Natural killer cell treated with Interleukin-12 subunit alpha and Interleukin-12 subunit beta and Interleukin-15 and Interleukin-18, amount 100 ng/mL, for 72 hours (primary cell): Measurements from ENCODE around the gene NRBF2. TPM values are rescaled to one million over a fixed set of nuclear protein-coding genes. Genes with fewer than 3 reads are reported as not detected.

Experiments
- ATAC-seq, 2 donors: fragments of 150-1000 bp; cut with Tn5 transposase in 1 of 2; sonication (Bioruptor Pico), chemical (Tn5 transposase) in 1 of 2; 2 replicates each; pipeline ENCODE4 v1.10.0; 2021
- DNase-seq: peaks from one replicate; pipeline ENCODE4 v3.0.0; 2022; ENCODE audit warnings: low spot score
- H3K27ac Mint-ChIP-seq, 2 donors: 1 replicate in 1 of 2; 2 replicates in 1 of 2; pipeline ENCODE4 v1.8.0; 2022; ENCODE audit warnings: mixed read lengths in 2 of 2, mild to moderate bottlenecking in 1 of 2, moderate library complexity in 1 of 2
- H3K27me3 Mint-ChIP-seq, 2 donors: 1 replicate in 1 of 2; 2 replicates in 1 of 2; pipeline ENCODE4 v1.8.0; 2022; ENCODE audit warnings: mixed read lengths in 2 of 2
- H3K36me3 Mint-ChIP-seq: one replicate; pipeline ENCODE4 v1.8.0; 2022; ENCODE audit warnings: mixed read lengths
- H3K4me1 Mint-ChIP-seq, 2 donors: 1 replicate in 1 of 2; 2 replicates in 1 of 2; pipeline ENCODE4 v1.8.0; 2022; ENCODE audit warnings: low read depth in 2 of 2, mixed read lengths in 2 of 2, mild to moderate bottlenecking in 1 of 2
- H3K4me3 Mint-ChIP-seq: one replicate; pipeline ENCODE4 v1.8.0; 2022; ENCODE audit warnings: mixed read lengths
- H3K9me3 Mint-ChIP-seq: 2 replicates; pipeline ENCODE4 v1.8.0; 2022; ENCODE audit warnings: mixed read lengths
- total RNA-seq, 2 donors: library from RNA; stranded (reverse); gene quantifications; one replicate each; pipeline ENCODE4 v1.2.3, GENCODE V29; 2022

Gene NRBF2
- total RNA-seq, 2 donors from 2014 or later: 20.7 to 32.8 TPM

DNA sequence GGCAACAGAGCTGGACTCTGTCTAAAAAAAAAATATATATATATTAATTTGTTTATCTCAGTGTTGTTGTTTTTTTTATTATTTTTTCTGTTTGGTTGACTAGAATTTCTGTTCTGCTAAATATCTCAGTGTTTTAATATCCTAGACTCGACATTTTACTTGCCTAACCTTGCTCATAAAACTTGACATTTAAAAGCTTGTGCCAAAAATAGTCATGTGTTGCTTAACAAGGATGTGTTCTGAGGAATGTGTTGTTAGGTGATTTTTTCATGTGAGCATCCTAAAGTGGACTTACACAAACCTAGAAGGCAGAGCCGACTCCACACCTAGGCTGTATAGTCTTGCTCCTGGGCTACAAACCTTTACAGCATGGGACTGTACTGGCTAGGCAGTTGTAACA is 23.1 kb downstream of the NRBF2 start:
- no peak overlapping the region for H3K27ac Mint-ChIP-seq
- H3K27me3 Mint-ChIP-seq: no peaks in the 10 kb centered on the region
- ATAC-seq (no peak), DNase-seq (no peak)
- H3K4me3 Mint-ChIP-seq: no peak overlapping the region
- H3K9me3 Mint-ChIP-seq: no peaks in the 10 kb centered on the region
- peaks cover 14 to 19% of the 10 kb centered on the region in 2 donors for H3K4me1 Mint-ChIP-seq
- H3K36me3 Mint-ChIP-seq: peaks cover 8% of the 10 kb centered on the region

DNA sequence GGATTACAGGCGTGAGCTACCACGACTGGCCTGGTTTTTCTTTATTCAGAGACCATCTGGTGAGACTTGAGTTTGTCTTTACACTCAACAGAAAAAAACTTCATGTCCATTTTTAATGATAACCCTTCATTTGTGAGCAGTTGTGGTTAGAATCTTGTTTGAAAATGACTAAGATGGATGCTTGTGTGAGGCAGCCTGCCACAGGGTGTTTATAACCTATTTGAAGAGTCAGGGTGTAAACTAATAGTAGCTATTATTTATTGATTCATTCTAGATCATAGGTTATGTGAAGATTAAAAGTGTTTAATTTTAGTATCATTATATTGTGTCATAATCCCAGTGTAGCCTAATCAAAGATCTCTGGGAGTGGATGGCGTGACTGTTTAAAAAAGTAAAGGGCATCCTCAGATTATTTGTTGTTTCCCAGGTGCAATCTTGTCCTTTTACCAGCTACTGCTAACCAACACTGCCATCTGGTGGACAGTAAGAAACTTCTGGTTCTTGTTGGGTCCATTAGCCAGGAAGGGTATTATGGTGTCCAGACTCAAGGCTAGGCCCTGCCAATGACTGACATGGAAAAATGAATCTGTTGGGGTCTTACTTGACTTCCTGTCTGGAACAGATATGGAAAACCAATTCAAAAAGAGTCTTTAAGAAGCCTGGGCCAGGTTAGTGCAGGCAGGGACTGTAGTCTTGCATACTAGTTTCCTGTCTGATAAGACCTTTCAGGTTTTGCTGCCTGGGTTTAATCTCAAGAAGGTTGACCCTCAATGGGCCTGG is 24.9 kb downstream of the NRBF2 start:
- no peak for DNase-seq
- Mint-ChIP-seq H3K36me3 (peaks cover 8% of the 10 kb centered on the region), H3K4me1 (peaks cover 18 to 25% of the 10 kb centered on the region in 2 donors), H3K9me3 (no peaks in the 10 kb centered on the region), H3K27ac (no peak overlapping the region), H3K27me3 (no peaks in the 10 kb centered on the region), H3K4me3 (no peak overlapping the region)
- ATAC-seq: peak; percentile 58 to 69

DNA sequence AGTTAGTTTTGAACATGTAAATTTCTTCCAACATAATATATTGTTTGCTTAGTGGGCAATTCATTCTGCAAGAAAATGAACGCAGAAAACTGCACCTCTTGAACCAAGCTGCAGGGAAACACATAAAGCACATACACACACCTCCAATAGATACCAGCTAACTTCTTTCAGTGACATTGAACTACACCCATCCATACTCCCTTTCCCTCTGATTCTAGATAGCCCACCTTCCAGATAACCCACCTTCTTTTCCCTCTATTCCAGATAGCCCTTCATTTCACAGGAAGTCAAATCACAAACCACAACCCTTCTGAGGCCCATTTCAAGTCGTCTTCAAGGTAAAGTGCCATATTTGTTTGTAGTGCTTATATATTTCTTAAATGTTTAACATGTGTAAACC is 28.5 kb downstream of the NRBF2 start:
- Mint-ChIP-seq H3K36me3 (no peaks in the 10 kb centered on the region), H3K27ac (no peak overlapping the region), H3K27me3 (no peaks in the 10 kb centered on the region), H3K4me1 (peaks cover 14 to 20% of the 10 kb centered on the region in 2 donors), H3K9me3 (no peaks in the 10 kb centered on the region), H3K4me3 (no peak overlapping the region)
- ATAC-seq (no peak), DNase-seq (no peak)

DNA sequence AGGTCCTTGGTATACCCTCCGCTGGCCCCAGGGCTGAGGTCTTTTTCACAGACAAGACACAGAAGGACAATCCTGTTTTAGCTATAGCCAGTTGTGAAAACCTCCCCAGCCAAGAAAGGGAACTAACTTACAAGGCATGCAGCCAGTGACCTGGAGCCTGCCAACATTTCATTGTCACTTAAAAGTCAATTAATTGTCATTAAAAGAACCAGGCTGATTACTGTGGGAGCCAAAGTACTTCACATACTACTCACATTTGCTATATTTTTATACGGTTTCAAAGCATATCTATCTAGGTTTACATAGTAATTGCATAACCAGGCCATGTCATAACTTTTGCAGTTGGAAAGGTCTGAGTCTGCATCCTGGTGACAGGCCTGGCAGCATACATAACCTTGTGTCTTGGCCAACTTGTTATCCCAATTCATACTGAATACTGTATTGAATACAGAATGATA is 31.1 kb downstream of the NRBF2 start:
- Mint-ChIP-seq H3K4me1 (peaks cover 8 to 18% of the 10 kb centered on the region in 2 donors), H3K27ac (no peak overlapping the region), H3K27me3 (no peaks in the 10 kb centered on the region), H3K4me3 (no peak overlapping the region), H3K36me3 (peaks cover 4% of the 10 kb centered on the region), H3K9me3 (no peaks in the 10 kb centered on the region)
- ATAC-seq: no peak
- DNase-seq: no peak

DNA sequence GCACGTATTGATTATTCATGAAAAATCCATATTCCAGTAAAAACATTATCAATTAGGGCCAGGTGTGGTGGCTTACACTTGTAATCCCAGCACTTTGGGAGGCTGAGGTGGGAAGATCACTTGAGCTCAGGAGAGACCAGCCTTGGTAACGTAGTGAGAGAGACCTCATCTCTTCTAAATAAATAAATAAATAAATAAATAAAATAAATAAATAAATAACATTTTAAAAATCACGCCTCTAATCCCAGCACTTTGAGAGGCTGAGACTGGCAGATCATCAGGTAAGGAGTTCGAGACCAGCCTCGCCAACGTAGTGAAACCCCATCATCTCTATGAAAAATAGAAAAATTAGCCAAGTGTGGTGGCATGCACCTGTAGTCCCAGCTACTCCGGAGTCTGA is 32.1 kb downstream of the NRBF2 start:
- ATAC-seq (no peak), DNase-seq (no peak)
- H3K36me3 Mint-ChIP-seq: peaks cover 10% of the 10 kb centered on the region
- H3K27ac Mint-ChIP-seq: no peak overlapping the region
- peaks cover 12 to 24% of the 10 kb centered on the region in 2 donors for H3K4me1 Mint-ChIP-seq
- no peak overlapping the region for H3K4me3 Mint-ChIP-seq
- no peaks in the 10 kb centered on the region for H3K27me3 Mint-ChIP-seq
- H3K9me3 Mint-ChIP-seq: no peaks in the 10 kb centered on the region

DNA sequence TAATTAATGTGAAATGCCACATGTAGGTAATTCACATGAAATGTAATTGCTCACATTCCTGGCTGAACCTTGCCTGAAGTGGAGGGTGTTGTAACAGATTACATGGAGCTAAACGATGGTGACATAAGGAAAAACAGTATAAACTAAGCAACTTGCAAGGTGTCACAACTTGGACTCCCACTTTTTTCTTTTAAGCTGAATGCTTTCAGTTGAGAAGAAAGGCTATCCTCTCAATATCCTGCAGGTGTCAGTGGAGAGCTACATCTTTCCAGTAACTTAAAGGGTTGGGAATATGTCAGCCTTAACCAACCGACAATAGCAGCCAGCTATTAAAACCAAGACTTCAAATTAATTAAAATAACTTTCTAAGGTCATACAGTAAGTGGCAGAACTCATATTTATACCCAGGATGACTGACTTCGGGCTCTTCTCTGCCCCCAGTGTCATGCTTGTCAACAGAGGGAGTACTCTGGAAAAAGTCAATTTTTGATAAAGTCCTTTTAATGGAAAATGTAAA is 33.7 kb downstream of the NRBF2 start:
- H3K27me3 Mint-ChIP-seq: no peaks in the 10 kb centered on the region
- H3K9me3 Mint-ChIP-seq: no peaks in the 10 kb centered on the region
- no peak overlapping the region for H3K27ac Mint-ChIP-seq
- peaks cover 21 to 33% of the 10 kb centered on the region in 2 donors for H3K4me1 Mint-ChIP-seq
- H3K36me3 Mint-ChIP-seq: peaks cover 15% of the 10 kb centered on the region
- H3K4me3 Mint-ChIP-seq: no peak overlapping the region
- no peak for DNase-seq
- peak; percentile 70 to 72 for ATAC-seq

DNA sequence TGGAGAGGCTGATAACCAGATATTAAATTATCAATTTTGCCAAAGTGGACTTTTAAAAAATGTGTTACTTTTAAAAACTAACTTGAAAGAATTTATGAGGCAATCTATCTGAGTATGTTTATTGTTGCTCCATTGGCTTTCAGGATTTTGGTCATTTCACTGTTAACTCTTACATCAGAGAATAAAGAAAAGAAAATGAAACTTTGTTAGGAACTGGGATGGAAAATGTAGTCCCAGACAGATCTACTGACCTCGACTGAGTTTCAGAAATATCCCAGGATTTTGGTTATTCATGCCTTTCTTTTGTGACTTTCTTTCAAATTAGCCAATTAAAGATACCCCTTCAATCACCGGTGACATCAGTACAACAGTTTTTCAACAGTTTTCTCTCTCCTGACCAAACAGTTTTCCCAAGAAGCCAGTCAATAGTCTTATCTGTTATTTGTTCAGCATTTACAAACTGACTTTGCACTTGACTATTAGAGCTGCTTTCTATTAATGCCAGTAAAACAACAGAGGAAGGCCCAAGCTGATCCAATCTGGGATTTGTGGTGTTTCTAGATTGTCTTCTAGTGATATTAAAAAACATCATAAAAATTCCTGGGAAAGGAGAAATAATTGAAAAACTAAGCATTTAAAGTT is 35.8 kb downstream of the NRBF2 start:
- peaks cover 38 to 53% of the 10 kb centered on the region in 2 donors for H3K4me1 Mint-ChIP-seq
- H3K27ac Mint-ChIP-seq: peak overlapping the region; percentile 82 to 89
- H3K4me3 Mint-ChIP-seq: no peak overlapping the region
- ATAC-seq: no peak
- no peak for DNase-seq
- H3K27me3 Mint-ChIP-seq: no peaks in the 10 kb centered on the region
- H3K9me3 Mint-ChIP-seq: peaks cover 3% of the 10 kb centered on the region
- peaks cover 24% of the 10 kb centered on the region for H3K36me3 Mint-ChIP-seq

DNA sequence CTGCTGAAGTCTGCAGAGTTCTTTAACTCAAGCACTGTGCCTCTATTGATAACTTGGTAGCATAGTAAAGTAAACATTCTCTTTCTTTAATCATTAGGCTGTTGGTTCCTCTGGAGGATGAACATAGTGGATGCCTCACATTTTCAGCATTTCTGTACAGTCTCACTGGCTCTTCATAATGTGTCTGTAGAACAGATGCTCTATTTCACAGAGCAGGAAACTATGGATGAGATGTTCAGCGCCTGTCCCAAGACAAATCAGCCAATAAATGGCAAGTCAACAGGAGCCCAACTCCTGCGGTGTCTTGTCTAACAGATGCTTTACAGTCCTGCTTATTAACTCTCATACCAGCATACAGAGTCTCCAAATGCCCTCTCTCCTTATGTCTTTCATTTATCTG is 36.5 kb downstream of the NRBF2 start:
- Mint-ChIP-seq H3K27me3 (no peaks in the 10 kb centered on the region), H3K36me3 (peaks cover 29% of the 10 kb centered on the region), H3K9me3 (peaks cover 3% of the 10 kb centered on the region), H3K4me3 (no peak overlapping the region), H3K4me1 (peaks cover 44 to 59% of the 10 kb centered on the region in 2 donors), H3K27ac (peak overlapping the region; percentile 89 to 93)
- ATAC-seq (no peak), DNase-seq (no peak)

DNA sequence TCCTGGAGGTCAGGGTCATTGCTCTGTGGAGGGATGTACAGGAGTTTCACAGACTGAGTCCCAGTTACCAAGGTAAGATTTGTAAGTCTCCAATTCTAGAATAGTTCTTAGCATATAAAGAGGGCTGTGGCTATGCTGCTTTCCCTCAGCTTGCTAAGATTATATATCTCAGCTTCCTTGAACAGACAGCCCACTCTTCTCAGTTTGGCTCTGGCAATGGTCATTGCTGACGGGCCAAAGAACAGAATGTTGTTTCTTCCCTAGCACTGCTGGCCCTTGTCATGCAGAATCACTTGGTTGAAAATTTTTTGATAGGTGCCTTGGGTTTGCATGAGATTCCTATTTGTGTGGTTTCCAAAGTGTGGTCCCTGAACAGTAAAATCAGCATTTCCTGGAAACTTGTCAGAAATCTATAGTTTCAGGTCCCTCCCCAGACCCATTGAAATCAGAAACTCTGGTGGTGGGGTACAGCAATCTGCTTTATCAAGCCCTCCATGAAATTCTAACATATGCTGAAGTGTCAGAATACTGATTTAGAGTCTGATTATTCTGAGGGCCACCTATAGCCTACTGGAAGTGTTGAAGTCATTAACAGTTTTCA is 38.2 kb downstream of the NRBF2 start:
- ATAC-seq (peak in 1 of 2 donors; percentile 7), DNase-seq (no peak)
- peak overlapping the region; percentile 52 for H3K4me3 Mint-ChIP-seq
- H3K4me1 Mint-ChIP-seq: peaks cover 44 to 59% of the 10 kb centered on the region in 2 donors
- peaks cover 29% of the 10 kb centered on the region for H3K36me3 Mint-ChIP-seq
- peaks cover 3% of the 10 kb centered on the region for H3K9me3 Mint-ChIP-seq
- no peaks in the 10 kb centered on the region for H3K27me3 Mint-ChIP-seq
- H3K27ac Mint-ChIP-seq: peak overlapping the region; percentile 89 to 93

DNA sequence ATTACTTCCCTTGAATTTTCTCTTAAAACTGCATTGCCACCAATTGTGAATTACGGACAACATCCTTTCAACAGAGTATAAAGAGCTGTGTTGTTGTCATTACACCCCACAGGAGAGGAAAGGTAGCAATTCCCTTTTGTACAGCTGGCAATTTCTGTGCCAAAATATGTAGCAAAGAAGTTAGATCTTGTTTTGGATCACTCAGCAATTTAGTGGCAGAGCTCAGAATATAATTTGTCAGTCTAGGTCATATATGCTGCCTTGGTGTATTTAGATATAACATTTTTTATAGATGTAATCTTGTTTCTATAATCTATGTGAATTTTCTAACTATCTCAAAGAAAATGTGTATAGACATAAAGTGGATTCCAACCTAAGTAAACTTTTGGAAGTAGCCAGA is 38.8 kb downstream of the NRBF2 start:
- ATAC-seq (no peak), DNase-seq (no peak)
- Mint-ChIP-seq H3K4me3 (peak overlapping the region; percentile 52), H3K27ac (peak overlapping the region; percentile 89 to 93), H3K36me3 (peaks cover 29% of the 10 kb centered on the region), H3K9me3 (peaks cover 3% of the 10 kb centered on the region), H3K4me1 (peaks cover 44 to 59% of the 10 kb centered on the region in 2 donors), H3K27me3 (no peaks in the 10 kb centered on the region)

DNA sequence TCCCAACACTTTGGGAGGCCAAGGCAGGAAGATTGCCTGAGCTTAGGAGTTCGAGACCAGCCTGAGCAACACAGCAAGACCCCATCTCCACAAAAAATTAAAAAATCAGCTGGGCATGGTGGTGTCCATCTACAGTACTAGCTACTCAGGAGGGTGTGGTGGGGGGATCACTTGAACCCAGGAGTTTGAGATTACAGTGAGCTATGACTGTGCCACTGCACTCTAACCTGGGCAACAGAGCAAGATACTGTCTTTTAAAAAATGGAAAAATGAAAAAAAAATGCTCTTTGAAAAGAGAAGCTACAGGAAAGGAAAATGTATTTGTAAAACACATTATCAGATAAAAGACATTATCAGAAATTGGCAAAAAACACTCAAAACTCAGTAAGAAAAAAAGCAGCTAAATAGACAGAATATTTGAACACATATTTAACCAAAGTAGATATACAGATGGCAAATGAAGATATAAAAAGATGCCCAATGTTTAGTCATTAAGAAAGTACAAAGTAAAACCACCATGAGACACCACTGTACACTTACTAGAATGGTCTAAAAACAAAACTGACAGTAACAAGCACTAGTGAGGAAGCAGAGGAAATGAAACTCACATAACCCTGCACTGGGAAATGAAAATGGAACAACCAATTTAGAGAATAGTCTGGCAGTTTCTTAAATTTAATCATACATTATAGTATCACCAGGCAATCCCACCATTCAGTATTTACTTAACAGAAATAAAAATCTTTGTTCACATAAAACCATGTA is 40.5 kb downstream of the NRBF2 start:
- Mint-ChIP-seq H3K4me1 (peaks cover 44 to 52% of the 10 kb centered on the region in 2 donors), H3K4me3 (peak overlapping the region; percentile 69)
- ATAC-seq: peak; percentile 96 to 99

DNA sequence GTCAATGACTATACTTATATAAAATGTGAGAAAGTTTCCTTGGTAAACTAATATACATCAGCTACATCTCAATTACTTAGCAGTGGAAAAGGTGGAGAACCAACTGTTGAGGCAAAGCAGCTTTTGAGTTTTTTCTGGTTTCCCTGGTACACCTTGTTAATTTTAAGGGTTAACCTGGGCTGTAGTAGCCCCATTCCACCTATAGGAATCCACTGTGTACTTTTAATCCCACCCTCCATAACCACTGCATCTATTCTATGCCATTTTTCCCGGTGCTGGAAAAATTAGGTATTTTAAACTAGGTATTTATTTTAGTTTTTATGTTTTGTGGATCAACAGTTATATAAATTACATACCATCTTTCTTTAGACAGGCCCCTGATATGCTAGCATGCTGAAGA is 42.4 kb downstream of the NRBF2 start:
- no peak for DNase-seq
- Mint-ChIP-seq H3K27me3 (no peaks in the 10 kb centered on the region), H3K36me3 (peaks cover 28% of the 10 kb centered on the region), H3K9me3 (peaks cover 3% of the 10 kb centered on the region), H3K27ac (peak overlapping the region; percentile 58 to 89), H3K4me3 (no peak overlapping the region), H3K4me1 (peaks cover 35 to 39% of the 10 kb centered on the region in 2 donors)
- no peak for ATAC-seq

More for the DNA sequence above, 40.5 kb downstream of the NRBF2 start:
- Mint-ChIP-seq H3K36me3 (peaks cover 41% of the 10 kb centered on the region), H3K27ac (peak overlapping the region; percentile 89 to 93), H3K27me3 (no peaks in the 10 kb centered on the region), H3K9me3 (peaks cover 3% of the 10 kb centered on the region)
- DNase-seq: no peak

DNA sequence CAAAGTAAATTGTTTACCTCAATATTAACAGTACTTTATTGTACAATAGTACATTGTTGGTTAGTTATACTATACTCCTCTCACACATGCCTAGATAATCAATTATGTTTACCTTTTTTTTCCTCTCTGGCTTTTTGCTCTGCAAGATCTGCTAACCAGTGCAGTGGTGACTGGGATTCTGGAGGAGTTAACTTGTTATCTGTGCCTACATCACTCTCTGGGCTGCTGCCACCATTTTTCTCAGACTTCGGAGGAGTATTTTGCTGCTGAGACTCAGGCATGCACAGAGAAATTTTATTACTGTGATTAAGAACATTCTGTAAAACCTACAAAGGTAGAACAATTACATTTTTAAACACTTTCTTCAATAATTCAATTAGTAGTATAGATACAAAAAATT is 59.7 kb downstream of the NRBF2 start:
- Mint-ChIP-seq H3K4me1 (no peaks in the 10 kb centered on the region), H3K4me3 (no peak overlapping the region), H3K9me3 (no peaks in the 10 kb centered on the region), H3K27ac (no peak overlapping the region), H3K27me3 (no peaks in the 10 kb centered on the region), H3K36me3 (peaks cover 9% of the 10 kb centered on the region)
- no peak for DNase-seq
- no peak for ATAC-seq
